Common myeloid progenitor, CD34-positive (primary cell): Measurements from ENCODE around the gene KRT8. TPM values are rescaled to one million over a fixed set of nuclear protein-coding genes. Genes with fewer than 3 reads are reported as not detected.
A peak's percentile ranks its signal among the peaks of the same experiment; 100 is the strongest.
"Not testable (repeated sequence)": the region's sequence is repeated elsewhere in the genome, so short reads cannot be mapped to it uniquely, and the experiment has no call there.

ENCODE experiments used
- CTCF ChIA-PET: fragments of 350-600 bp; sonication (Branson Sonifier 250); formaldehyde crosslinking; loops from one replicate; lab custom pipeline; 2021; ENCODE audit warnings: antibody characterized with exemption; lab: Charles Lee
- POLR2A ChIA-PET: fragments of 350-600 bp; sonication (Branson Sonifier 250); formaldehyde crosslinking; loops from one replicate; lab custom pipeline; 2021; ENCODE audit warnings: antibody characterized with exemption; lab: Charles Lee
- DNase-seq, 3 donors: peaks; one replicate each; pipeline versions ENCODE4 v3.0.0 to v3.0.0-alpha.2; 2013
- H3K27ac ChIP-seq, 2 experiments: 1 replicate in 1 of 2; 2 replicates in 1 of 2; pipeline ENCODE4 v1.7.0; 2013; ENCODE audit warnings: inconsistent platforms in 2 of 2, low read length in 2 of 2, mild to moderate bottlenecking in 2 of 2, low read depth in 1 of 2, moderate library complexity in 1 of 2; ENCODE audit not compliant: severe bottlenecking in 2 of 2, insufficient read depth in 1 of 2, poor library complexity in 1 of 2
- H3K27me3 ChIP-seq, 5 experiments: replicated peaks in 2 of 5; 1 replicate in 3 of 5; 2 replicates in 2 of 5; pipeline versions ENCODE4 v1.6.1 to v1.7.0; 2013; ENCODE audit warnings: low read length in 4 of 5, mild to moderate bottlenecking in 2 of 5, moderate library complexity in 2 of 5, inconsistent platforms in 1 of 5; ENCODE audit not compliant: insufficient read depth in 5 of 5, control insufficient read depth in 4 of 5
- H3K36me3 ChIP-seq, 4 experiments: 1 replicate in 2 of 4; 2 replicates in 2 of 4; pipeline versions ENCODE4 v1.6.1 to v1.7.0; 2013; ENCODE audit warnings: low read length in 3 of 4, control low read depth in 1 of 4, mild to moderate bottlenecking in 1 of 4; ENCODE audit not compliant: control insufficient read depth in 4 of 4, insufficient read depth in 4 of 4
- H3K4me1 ChIP-seq, 4 experiments: 1 replicate in 3 of 4; 2 replicates in 1 of 4; pipeline versions ENCODE4 v1.6.1 to v1.7.1; 2013; ENCODE audit warnings: low read length in 3 of 4, mild to moderate bottlenecking in 3 of 4, control low read depth in 1 of 4, inconsistent platforms in 1 of 4, moderate library complexity in 1 of 4; ENCODE audit not compliant: control insufficient read depth in 4 of 4, insufficient read depth in 4 of 4; ENCODE audit errors: control extremely low read depth in 1 of 4
- H3K4me3 ChIP-seq, 7 experiments: 1 replicate in 4 of 7; 2 replicates in 3 of 7; pipeline versions ENCODE4 v1.5.1 to v1.7.0; 2013; ENCODE audit warnings: mild to moderate bottlenecking in 7 of 7, low read length in 6 of 7, moderate library complexity in 6 of 7, inconsistent platforms in 2 of 7, low read depth in 2 of 7, control low read depth in 1 of 7; ENCODE audit not compliant: insufficient read depth in 4 of 7, control insufficient read depth in 1 of 7; ENCODE audit errors: extremely low read depth in 1 of 7
- H3K9me3 ChIP-seq, 5 experiments: 1 replicate in 4 of 5; 2 replicates in 1 of 5; pipeline versions ENCODE4 v1.6.1 to v1.7.1; 2013; ENCODE audit warnings: low read length in 4 of 5, mild to moderate bottlenecking in 2 of 5, inconsistent platforms in 1 of 5, low read depth in 1 of 5, moderate library complexity in 1 of 5; ENCODE audit not compliant: control insufficient read depth in 4 of 5, insufficient read depth in 2 of 5; ENCODE audit errors: control extremely low read depth in 1 of 5
- WGBS: methylation state at CpG from one replicate; pipeline ENCODE4 v1.1.5; 2013; ENCODE audit not compliant: insufficient coverage; 5-methylcytosine and 5-hydroxymethylcytosine counted together
- polyA plus RNA-seq: library from polyadenylated mRNA; unstranded; fragments of 120-200 nt; gene quantifications from one replicate; pipeline ENCODE4 v1.2.1, GENCODE V29; 2013

The KRT8 gene
- polyA plus RNA-seq = 21.7 TPM

DNA sequence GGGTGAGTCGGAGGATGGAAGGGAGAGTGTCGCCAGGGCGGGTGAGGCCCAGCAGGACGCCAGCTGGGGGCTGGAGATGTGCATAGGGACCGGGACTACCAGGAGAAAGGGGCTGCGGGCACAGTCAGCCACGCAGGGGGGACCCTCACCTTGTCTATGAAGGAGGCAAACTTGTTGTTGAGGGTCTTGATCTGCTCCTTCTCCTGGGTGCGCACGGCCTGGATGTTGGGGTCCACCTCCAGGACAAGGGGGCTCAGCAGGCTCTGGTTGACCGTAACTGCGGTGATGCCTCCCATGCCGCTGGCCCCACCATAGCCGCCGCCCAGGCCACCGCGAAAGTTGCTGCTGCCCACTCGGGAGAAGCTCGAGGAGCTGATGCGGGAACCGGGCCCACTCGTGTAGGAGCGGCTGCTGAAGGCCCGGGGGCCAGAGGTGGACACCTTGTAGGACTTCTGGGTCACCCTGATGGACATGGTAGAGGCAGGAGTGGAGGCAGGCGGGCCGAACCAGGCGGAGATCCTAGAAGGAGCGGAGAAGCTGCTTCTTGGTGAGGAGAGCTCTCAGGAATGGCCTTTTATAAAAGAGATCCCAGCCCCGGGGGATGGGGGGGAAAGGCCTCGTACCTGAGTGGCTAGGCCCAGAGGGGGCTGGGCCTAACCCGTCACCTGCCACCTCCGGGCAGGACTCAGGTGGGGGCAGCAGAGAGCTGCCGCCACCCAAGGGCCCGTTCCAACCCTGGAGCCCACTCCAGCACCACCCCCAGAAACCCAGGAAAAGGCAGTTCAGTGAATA lies at the start of gene KRT8:
Gene KRT8, minus strand, starts transcription at position 568 of the 792 bp plus-strand sequence. Its CDS starts 95 bp downstream, at position 473.
- CTCF ChIA-PET = interaction anchor here (1.1 to 2.2 kb wide), 4 partner anchors 14 to 76 kb away, joined by 3 to 12 read pairs (median 4); no protein-coding TSS in a partner anchor
- POLR2A ChIA-PET, H3K27me3 ChIP-seq, H3K9me3 ChIP-seq, H3K36me3 ChIP-seq: not testable (repeated sequence)
- Histone ChIP-seq H3K27ac (peak within 1 kb of the TSS in 1 of 2 experiments; percentile 79), H3K4me3 (peak within 1 kb of the TSS in 1 of 7 experiments; percentile 77), H3K4me1 (peaks cover 7 to 49% (median 45%) of the 10 kb centered on the region in 4 experiments)
- WGBS = 91% methylated on average over 24 of the region's 33 CpGs
- DNase-seq = peak in 2 of 3 donors; percentile 17 to 19

GRCh38 chr12:52953181-52953841 lies 48.4 kb upstream of the KRT8 start:
- peaks cover 0 to 17% (median 3%) of the 10 kb centered on the region in 4 experiments for H3K4me1 ChIP-seq
- CTCF ChIA-PET = interaction anchor here (1.4 kb wide), 1 partner anchor 68 kb away, joined by 5 read pairs; no protein-coding TSS in a partner anchor
- POLR2A ChIA-PET = no interaction called here
- no peak for DNase-seq
- peaks cover 0 to 3% (median 0%) of the 10 kb centered on the region in 5 experiments for H3K27me3 ChIP-seq
- no peaks in the 10 kb centered on the region for H3K9me3 ChIP-seq
- no peak overlapping the region for H3K4me3 ChIP-seq
- H3K36me3 ChIP-seq = peaks cover 0 to 20% (median 2%) of the 10 kb centered on the region in 4 experiments
- WGBS = 98% methylated on average over 4 of the region's 7 CpGs
- no peak overlapping the region for H3K27ac ChIP-seq

GRCh38 chr12:52952076-52952801 lies 47.4 kb upstream of the KRT8 start:
- no peak overlapping the region for H3K27ac ChIP-seq
- 62% methylated on average over 12 of the region's 15 CpGs for WGBS
- H3K36me3 ChIP-seq = peaks cover 0 to 20% (median 2%) of the 10 kb centered on the region in 4 experiments
- ChIA-PET POLR2A (interaction anchor here (0.9 kb wide), 1 partner anchor 13 kb away, joined by 3 read pairs; no protein-coding TSS in a partner anchor), CTCF (interaction anchor here (0.8 to 4.1 kb wide), 17 partner anchors 10 to 614 kb away, joined by 3 to 47 read pairs (median 4); partner anchors contain the start of gene KRT8)
- H3K4me3 ChIP-seq = no peak overlapping the region
- no peaks in the 10 kb centered on the region for H3K9me3 ChIP-seq
- peak in 2 of 3 donors; percentile 8 to 14 for DNase-seq
- peaks cover 0 to 20% (median 3%) of the 10 kb centered on the region in 4 experiments for H3K4me1 ChIP-seq
- peaks cover 0 to 4% (median 0%) of the 10 kb centered on the region in 5 experiments for H3K27me3 ChIP-seq

- H3K27me3 ChIP-seq = peaks cover 0 to 10% (median 0%) of the 10 kb centered on the region in 5 experiments
- no peak overlapping the region for H3K4me3 ChIP-seq
- H3K4me1 ChIP-seq = peaks cover 0 to 20% (median 3%) of the 10 kb centered on the region in 4 experiments
- no peaks in the 10 kb centered on the region for H3K9me3 ChIP-seq
- peaks cover 0 to 20% (median 2%) of the 10 kb centered on the region in 4 experiments for H3K36me3 ChIP-seq
- CTCF ChIA-PET = interaction anchor here (0.7 to 4.1 kb wide), 20 partner anchors 10 to 614 kb away, joined by 3 to 47 read pairs (median 4); partner anchors contain the start of gene KRT8
- no peak overlapping the region for H3K27ac ChIP-seq
- POLR2A ChIA-PET = no interaction called here
- DNase-seq = no peak
- WGBS = 94% methylated on average over 4 of the region's 6 CpGs
Measured at GRCh38 chr12:52951640-52952039, 46.8 kb upstream of the KRT8 start.

DNA sequence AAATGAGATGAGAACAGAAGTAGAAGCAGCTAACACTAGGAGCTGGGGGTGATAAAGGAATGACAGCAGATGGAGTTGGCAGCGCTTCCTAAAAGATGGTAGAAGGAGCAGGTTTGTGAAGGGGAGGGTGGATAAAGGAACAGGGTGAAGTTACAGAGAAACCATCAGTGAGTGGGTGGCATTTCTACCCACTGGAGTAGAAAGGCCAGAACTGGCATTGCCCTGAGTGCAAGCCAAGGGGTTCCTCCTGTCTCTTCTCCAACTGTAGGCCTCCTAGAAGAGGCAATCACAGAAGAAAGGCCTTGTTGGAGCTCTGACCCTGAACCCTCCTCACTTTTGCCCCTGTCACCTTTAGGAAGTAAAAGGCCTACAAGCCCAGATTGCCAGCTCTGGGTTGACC lies 46.2 kb upstream of the KRT8 start:
- POLR2A ChIA-PET = no interaction called here
- Histone ChIP-seq H3K4me3 (no peak overlapping the region), H3K36me3 (peaks cover 0 to 20% (median 2%) of the 10 kb centered on the region in 4 experiments), H3K27me3 (peaks cover 0 to 10% (median 0%) of the 10 kb centered on the region in 5 experiments), H3K4me1 (peaks cover 0 to 20% (median 3%) of the 10 kb centered on the region in 4 experiments), H3K9me3 (no peaks in the 10 kb centered on the region), H3K27ac (no peak overlapping the region)
- no peak for DNase-seq
- WGBS = 100% methylated on average over 1 of the region's 1 CpG
- CTCF ChIA-PET = interaction anchor here (0.7 to 4.1 kb wide), 19 partner anchors 9 to 613 kb away, joined by 3 to 47 read pairs (median 5); no protein-coding TSS in a partner anchor

DNA sequence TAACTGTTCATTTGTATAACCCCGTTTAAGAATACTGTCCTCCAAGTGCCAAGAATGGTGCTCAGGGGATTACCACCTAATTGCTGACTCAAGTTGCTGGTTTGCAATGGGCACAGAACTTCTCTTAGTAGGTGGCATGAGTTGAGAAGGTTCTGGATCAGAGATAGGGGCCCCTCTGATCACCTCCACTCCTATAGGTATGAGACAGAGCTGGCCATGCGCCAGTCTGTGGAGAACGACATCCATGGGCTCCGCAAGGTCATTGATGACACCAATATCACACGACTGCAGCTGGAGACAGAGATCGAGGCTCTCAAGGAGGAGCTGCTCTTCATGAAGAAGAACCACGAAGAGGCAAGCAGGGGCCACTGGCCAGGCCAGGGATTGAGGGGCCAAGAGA lies 45.7 kb upstream of the KRT8 start:
- Histone ChIP-seq H3K36me3 (peaks cover 0 to 20% (median 2%) of the 10 kb centered on the region in 4 experiments), H3K4me3 (peak overlapping the region in 1 of 7 experiments; percentile 84), H3K27ac (peak overlapping the region in 1 of 2 experiments; percentile 83), H3K9me3 (no peaks in the 10 kb centered on the region), H3K27me3 (peaks cover 0 to 10% (median 0%) of the 10 kb centered on the region in 5 experiments), H3K4me1 (peaks cover 0 to 20% (median 3%) of the 10 kb centered on the region in 4 experiments)
- CTCF ChIA-PET = interaction anchor here (0.7 to 4.1 kb wide), 9 partner anchors 8 to 69 kb away, joined by 4 to 47 read pairs (median 8); no protein-coding TSS in a partner anchor
- POLR2A ChIA-PET = no interaction called here
- DNase-seq = no peak
- WGBS = 95% methylated on average over 7 of the region's 7 CpGs
